Measurements from ENCODE around the gene TSKS.

TSKS gene, protein sequence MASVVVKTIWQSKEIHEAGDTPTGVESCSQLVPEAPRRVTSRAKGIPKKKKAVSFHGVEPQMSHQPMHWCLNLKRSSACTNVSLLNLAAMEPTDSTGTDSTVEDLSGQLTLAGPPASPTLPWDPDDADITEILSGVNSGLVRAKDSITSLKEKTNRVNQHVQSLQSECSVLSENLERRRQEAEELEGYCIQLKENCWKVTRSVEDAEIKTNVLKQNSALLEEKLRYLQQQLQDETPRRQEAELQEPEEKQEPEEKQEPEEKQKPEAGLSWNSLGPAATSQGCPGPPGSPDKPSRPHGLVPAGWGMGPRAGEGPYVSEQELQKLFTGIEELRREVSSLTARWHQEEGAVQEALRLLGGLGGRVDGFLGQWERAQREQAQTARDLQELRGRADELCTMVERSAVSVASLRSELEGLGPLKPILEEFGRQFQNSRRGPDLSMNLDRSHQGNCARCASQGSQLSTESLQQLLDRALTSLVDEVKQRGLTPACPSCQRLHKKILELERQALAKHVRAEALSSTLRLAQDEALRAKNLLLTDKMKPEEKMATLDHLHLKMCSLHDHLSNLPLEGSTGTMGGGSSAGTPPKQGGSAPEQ

DNA sequence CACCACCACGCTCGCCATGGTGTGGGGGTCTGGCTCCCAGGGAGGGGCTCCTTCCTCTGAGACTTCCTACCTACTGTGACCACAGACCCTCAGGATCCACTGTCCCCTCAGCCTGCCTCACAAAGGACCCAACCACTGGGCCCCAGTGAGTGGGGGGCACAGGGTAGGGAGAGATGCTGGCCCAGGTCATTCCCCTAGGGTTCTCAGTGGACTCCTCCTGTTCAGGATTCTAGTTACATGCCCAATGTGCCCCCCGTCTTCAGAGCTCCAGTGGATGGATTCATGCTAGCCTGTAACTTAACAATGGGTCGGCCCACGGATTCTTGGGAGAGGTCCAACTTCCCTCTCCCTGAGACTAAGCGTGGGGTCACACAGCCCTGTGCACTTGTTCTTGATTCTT, at the start of gene TSKS:
TSKS (minus strand) TSS at position 77 of the 400 bp plus-strand sequence; CDS start at position 18, 59 bp downstream.
- DNase-seq: no peak

DNA sequence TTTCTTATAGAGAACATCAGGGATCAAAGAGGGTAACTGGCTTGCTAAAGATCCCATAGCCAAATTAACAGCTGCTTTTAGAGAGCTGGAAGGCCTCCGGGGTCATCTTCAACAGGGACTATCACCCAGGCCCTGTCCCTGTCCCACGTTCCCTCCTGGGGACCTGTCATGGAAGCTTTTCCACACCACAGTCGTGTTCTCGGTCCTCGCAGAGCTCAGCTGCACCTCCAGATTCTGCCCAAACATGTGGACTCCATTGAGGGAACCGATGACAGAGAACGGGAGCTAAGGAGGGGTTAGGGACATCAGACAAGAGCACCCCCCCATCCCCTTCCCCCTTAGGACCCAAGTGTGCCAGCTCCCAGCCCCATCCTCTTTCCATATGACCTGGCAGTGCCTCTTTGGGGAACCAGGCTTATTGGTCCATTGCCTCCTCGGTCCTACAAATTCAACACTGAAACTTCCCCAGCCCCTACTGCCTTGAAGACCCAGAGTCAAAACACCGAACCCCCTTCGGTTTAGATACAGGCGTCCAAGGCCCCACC, 49.4 kb upstream of the TSKS start:
- DNase-seq: no peak

DNA sequence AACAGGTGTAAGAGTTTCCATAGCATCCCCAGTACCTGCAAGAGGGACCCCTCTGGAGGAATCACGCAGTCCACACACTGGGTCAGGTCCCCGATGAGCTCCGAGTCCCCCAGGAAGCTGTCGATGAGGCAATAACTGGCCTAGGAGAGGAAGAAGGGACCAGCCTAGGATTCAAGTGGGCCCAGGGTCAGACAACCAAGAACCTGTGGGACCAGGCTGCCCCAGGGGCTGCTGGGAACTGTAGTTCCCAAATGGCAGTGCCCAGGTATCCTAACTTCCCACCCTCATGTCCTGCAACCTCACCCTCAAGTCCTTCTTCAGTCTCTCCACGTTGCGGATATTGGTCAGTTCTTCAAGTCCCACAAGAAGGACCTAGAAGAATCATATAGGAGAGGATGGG, 48.2 kb upstream of the TSKS start:
- no peak for DNase-seq

DNA sequence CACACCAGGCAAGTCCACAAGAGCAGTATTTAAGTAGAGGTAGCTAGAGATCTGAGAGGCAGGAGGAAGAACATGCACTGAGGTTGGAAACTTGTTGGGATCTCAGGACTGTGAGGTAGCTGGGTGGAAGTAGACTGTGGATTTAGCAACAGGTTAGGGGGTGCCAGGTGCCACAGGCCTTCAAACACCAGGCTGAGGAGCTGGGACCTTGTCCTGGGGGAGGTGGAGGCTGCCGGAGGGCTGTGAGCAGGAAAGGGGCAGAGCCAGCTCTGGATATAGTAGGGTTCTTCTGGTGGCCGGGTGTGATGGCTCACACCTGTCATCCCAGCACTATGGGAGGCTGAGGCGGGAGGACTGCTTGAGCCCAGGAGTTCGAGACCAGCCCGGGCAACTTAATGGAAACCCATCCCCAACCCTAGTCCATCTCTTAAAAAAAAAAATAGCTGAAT, 46.9 kb upstream of the TSKS start:
- no peak for DNase-seq

DNA sequence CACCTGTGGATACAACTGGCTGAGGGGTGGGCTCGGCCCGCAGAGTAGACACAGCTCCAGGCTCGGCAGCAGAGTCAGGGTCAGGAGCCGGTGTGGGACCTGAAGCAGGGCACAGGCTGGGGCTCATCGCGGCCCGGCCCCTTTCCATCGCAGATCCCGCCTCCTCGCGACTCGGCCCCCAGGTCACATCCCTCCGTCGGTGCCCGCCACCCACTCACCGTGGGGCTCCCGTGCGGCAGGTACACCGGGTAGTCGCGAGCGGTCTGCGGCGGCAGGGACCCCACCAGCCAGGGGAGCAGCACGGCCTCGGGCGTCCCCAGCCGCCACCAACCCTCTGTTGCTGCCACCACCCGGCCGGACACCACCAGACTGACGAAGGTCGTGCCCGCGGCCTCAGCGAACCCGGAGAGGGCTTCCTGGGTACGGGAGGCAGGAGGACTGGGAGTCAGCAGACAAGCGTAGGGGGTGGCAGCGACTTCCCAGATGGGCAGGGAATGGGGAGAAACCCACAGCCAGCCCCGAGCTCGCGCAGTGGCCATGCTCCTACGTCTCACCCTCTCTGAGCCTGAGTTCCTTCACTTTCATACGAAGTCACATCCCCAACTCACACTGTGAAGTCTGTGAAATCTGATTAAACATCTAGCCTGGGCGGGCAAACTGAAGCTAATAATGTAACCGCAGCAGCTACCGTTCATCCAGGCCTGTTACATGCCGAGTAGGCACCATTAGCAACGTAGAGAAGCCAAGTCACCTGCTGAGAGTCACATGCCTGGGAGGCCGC, 46.2 kb upstream of the TSKS start:
- DNase-seq: no peak

DNA sequence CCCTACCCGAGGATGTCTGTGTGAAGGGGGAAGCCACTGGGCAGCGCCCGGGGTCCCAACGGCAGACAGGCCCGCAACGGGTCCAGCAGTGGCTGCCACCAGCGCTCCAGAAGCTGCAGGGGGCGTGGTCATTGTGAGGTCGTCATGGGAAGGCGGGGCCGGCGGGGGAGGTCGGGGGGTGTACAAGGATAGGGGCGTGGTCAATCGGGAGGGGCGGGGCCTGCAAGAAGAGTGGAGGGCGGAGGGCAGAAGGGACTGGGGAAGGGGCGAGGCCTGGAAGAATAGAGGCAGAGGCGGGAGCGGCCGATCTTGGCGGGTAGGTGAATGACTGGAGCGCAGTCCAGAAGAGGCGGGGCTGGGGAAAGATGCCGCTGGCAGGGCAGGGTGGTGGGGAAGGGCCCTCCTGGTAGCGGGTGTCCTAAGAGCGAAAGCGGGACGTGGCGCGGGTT, 45.6 kb upstream of the TSKS start:
- no peak for DNase-seq

DNA sequence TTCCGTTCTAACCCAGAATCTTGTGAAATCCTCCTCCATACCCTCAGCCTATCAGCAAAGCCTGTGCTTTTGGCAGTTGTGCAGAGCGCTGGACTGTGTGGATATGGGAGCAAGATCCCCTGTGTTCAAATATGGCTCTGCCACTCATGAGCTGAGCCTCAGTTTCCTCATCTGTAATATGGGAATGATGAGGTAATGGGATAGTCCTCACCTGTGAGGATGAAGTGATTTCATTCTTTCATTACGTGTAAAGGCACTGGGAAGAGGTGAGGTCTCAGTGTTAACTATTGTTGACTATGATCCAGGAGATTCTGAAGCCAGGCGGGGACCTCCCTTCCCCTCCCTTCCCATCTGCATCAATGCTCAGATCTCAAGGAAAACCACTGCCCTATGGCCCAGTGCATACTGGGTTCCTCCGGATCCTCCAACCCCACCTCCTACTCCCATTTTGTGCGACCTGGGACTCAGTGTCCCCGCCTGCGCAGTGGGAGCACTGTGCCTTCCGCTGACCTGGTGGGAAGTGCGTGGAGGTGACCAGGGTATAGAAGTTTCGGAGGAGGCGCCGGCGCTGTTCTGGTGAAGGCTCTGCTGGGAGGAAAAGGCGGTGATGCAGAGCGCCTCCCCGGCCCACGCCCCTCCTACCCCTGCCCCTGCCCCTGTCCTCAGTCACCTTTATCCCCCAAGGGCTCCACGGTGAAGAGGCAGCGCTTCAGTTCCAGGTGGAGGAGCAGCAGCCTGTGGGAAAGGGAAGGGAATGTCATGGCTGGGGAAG, 45.0 kb upstream of the TSKS start:
- DNase-seq: no peak

DNA sequence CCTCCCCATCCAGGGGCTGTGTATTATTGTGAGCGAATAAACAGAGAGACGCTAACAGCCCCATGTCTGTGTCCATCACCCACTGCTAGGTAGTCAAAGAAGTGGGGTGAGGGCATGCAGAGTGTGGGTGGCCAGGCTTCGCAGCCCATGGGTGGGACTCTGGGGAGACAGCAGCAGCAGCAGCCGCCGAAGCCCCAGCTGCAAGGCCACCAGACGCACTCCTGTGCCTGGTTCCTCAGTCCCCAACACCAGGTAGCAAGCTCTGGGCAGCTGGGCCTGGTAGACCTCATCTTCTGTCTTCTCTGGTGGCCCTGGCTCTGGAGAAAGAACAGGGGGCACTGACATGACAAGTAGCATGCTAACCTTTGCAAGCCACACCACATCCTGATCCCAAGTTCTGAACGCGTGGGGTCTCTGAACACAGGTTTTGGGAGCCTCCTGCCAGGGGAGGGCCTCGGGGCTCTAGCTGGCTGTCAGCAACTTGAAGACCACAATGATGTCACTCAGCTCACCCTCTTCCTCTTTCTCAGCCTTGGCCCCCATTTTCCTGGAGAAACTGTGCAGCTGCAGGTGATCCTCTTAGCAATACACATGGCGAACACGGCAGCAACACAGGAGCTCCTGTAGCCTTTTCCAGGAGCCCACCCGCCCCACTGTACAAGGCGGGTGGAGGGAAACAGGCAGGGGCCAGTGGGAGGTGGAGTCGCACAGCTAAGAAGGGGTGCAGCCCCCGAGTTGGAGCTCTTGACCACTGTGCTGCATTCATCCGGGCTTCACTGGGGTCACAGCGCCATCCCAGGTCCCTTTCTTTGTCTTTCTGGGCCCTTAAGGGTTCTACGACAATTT, 44.2 kb upstream of the TSKS start:
- no peak for DNase-seq

DNA sequence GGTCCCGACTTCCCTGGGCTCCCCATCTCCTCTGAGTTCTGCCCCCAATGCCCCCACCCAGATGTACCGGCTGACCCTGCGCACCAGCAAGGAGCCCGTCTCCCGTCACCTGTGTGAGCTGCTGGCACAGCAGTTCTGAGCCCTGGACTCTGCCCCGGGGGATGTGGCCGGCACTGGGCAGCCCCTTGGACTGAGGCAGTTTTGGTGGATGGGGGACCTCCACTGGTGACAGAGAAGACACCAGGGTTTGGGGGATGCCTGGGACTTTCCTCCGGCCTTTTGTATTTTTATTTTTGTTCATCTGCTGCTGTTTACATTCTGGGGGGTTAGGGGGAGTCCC, 43.5 kb upstream of the TSKS start:
- no peak for DNase-seq

DNA sequence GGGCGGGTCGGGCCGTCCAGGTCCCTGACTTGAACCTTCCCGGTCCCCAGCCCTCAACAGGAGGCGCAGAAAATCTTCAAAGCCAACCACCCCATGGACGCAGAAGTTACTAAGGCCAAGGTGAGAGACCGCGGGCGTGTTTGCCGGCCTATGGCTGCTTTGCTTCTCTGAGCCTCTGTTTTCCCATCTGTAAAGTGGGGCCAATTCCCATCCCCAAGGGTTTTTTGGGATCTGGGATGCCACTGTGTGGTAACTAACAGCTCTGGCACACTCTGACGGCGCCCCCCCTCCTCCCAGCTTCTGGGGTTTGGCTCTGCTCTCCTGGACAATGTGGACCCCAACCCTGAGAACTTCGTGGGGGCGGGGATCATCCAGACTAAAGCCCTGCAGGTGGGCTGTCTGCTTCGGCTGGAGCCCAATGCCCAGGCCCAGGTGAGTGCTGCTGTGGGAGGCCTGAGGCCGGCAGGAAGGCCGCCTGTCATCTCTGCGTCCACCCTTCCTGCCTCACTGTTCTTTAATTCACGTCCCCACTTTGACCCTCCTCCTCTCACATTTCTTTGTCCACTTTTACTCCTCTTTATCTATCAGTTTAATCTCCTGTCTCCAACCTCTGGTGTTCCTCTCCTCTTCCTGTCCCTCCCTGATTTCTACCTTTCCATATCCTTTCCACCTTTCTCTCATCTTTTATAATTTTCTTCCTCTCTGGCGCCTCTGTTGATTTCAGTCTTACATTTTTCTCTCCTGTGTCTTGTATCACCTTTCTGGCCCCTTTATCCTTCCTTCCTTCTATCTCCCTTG, 42.9 kb upstream of the TSKS start:
- no peak for DNase-seq

DNA sequence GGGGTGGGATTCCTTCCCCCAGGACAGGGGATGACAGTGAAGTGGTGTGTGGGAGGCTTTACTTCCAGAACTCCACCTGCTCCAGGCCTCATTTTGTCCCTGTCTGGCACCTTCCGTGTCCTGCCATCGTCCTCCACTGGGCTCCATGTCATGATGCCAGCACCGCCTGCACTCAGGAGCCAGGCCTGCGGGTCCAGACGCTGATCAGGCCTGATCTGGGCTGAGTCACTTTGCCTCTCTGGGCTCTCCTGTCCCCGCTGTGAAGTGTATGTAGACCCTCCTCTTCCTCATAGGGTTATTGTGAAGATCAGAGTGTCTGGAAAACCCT, 40.4 kb upstream of the TSKS start:
- DNase-seq: no peak

DNA sequence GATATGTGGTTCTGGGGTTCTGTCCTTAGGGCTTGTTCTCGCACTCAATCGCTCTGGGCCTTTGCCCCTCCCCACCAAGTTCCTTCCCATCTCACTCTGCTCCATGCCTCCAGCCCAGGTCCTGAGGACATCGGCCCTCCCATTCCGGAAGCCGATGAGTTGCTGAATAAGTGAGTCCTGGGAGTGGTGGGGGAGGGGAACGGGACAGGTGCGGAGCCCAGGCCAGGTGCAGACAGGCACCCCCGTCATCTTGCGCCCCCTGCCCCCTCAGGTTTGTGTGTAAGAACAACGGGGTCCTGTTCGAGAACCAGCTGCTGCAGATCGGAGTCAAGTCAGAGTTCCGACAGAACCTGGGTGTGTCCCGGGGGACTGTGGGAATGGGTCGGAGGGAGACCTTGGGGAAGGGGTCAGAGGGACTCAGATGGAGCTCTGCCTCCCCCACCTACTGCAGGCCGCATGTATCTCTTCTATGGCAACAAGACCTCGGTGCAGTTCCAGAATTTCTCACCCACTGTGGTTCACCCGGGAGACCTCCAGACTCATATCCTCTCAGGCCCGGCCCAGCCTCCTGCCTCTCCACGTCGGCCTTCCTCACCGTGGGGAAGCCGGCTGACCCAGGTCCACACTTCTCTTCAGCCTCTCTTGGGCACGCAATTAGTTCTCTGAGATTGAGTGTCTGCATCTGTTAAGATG, 39.9 kb upstream of the TSKS start:
- no peak for DNase-seq

DNA sequence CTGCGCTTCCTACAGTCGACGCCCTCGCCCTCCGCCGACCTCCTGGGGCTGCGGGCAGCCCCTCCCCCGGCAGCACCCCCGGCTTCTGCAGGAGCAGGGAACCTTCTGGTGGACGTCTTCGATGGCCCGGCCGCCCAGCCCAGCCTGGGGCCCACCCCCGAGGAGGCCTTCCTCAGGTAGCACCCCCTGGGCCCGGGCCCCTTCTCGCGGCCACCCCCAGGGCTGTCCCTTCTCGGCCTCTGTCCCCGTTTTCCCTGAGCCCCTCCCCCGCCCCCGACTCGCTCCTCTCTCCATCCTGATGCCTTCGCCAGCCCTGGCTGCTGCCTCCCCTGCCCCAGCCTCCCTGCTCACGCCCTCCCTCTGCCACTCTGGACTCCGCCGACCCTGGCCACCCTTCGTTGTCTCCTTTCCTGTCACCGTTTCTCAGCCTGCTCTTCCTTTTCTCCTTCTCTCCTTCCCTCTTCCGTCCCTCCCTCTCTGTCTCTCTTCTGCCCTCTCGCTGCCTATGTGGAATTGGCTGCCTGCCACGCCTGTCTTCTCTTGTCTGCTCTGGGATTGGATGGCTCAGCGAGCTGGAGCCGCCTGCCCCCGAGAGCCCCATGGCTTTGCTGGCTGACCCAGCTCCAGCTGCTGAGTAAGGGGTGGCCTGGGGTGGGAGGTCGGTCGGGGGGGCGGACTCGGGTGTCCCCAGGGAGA, 39.0 kb upstream of the TSKS start:
- peak in 1 of 2 experiments; percentile 27 for DNase-seq

DNA sequence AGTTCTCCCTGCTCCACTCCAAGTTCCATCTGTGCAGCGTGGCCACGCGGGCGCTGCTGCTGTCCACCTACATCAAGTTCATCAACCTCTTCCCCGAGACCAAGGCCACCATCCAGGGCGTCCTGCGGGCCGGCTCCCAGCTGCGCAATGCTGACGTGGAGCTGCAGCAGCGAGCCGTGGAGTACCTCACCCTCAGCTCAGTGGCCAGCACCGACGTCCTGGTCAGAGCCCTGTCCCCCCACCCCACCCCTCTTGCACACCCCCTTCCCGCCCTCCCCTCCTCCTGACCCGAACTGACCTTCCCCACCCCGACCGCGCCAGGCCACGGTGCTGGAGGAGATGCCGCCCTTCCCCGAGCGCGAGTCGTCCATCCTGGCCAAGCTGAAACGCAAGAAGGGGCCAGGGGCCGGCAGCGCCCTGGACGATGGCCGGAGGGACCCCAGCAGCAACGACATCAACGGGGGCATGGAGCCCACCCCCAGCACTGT, 38.3 kb upstream of the TSKS start:
- no peak for DNase-seq

DNA sequence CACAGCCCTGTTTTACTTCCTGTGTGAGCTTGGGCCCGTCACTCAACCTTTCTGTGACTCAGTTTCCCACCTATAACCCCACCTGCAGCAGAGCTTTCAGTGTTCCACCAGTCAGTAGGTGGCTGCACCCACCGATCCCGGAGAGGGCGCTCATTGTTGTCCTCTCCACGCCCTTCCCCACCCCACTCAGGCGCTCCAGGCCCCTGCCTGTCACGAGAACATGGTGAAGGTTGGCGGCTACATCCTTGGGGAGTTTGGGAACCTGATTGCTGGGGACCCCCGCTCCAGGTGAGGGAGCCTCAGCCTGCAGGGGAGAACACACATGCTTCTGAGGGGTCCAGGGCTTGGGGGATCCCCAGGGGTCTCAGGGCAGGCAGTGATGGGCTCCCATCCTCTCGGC, 37.7 kb upstream of the TSKS start:
- no peak for DNase-seq

DNA sequence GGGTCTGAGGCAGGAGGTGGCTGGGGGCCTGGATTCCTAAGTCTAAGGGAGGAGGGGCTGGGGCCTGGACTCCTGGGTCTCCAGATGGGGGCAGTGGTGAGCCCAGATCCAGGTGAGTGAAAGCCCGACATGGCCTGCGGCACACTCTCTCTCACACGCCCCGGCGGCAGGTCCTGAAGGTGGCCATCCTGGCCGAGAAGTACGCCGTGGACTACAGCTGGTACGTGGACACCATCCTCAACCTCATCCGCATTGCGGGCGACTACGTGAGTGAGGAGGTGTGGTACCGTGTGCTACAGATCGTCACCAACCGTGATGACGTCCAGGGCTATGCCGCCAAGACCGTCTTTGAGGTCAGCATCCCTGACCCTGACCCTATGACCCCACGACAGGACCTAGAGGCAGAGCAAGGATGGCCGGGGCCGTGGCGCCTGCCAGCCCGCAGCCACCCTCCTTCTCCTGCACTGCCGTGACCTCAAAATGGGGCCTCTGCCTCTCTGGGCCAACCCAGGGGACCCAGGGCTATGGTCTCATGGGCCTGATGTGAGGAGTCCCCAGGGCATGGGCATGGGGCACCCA, 36.8 kb upstream of the TSKS start:
- no peak for DNase-seq

DNA sequence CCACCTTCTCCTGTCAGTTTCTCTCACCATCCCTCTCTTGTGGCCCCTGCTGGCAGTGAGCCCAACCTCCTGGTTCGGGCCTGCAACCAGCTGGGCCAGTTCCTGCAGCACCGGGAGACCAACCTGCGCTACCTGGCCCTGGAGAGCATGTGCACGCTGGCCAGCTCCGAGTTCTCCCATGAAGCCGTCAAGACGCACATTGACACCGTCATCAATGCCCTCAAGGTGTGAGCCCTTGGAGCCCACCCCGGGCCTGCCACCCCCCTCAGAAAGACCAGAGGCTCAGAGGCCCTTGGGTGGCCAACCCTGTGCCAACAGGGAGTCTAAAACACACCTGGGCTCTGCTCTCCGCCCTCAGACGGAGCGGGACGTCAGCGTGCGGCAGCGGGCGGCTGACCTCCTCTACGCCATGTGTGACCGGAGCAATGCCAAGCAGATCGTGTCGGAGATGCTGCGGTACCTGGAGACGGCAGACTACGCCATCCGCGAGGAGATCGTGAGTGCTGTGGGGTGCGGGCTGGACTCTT, 36.2 kb upstream of the TSKS start:
- DNase-seq: no peak

DNA sequence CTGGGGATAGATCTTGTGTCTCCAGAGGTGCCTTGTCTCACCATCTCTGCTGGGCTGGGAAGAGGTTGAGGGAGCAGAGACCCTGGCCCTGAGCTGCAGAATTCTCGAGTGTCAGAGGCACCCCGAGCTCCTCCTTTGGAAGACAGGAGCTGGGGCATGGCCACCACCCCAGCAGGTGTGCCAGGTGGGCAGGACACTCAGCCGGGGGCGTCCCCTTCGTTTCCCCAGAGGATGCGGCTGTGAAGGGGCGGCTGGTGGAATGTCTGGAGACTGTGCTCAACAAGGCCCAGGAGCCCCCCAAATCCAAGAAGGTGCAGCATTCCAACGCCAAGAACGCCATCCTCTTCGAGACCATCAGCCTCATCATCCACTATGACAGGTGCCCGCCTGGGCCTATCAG, 35.5 kb upstream of the TSKS start:
- DNase-seq: no peak

DNA sequence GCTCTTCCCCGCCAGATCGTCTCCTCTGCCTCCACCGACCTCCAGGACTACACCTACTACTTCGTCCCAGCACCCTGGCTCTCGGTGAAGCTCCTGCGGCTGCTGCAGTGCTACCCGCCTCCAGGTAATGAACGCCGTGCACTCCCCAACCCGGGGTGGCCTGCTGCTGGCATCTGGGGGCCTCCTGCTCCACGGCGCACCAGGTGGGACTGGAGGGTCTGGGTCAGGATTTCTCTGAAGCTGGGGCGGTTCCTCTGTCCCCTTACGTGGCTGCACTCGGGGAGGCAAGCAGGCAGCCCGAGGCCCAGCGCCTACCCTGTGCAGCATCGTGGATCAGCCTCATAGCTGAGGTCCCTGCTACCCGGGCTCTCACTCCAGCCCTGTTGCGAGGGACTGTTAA, 32.5 kb upstream of the TSKS start:
- DNase-seq: no peak

Measured in NCI-H524 (cell line).